Measurements from ENCODE around the gene PTH1R.

Gene PTH1R

GRCh38 chr3:46869440-46869839, 8.1 kb upstream of the PTH1R start:
- TF ChIP-seq, protein P1, sequence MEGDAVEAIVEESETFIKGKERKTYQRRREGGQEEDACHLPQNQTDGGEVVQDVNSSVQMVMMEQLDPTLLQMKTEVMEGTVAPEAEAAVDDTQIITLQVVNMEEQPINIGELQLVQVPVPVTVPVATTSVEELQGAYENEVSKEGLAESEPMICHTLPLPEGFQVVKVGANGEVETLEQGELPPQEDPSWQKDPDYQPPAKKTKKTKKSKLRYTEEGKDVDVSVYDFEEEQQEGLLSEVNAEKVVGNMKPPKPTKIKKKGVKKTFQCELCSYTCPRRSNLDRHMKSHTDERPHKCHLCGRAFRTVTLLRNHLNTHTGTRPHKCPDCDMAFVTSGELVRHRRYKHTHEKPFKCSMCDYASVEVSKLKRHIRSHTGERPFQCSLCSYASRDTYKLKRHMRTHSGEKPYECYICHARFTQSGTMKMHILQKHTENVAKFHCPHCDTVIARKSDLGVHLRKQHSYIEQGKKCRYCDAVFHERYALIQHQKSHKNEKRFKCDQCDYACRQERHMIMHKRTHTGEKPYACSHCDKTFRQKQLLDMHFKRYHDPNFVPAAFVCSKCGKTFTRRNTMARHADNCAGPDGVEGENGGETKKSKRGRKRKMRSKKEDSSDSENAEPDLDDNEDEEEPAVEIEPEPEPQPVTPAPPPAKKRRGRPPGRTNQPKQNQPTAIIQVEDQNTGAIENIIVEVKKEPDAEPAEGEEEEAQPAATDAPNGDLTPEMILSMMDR (IDR thresholded peaks at IDR 0.05; ENCODE audit: control extremely low read depth, extremely low read depth, low read depth, missing control alignments) = no peak
- no peak for DNase-seq (ENCODE audit: extremely low spot score)
- CTCF ChIA-PET = interaction anchor here (0.8 kb wide), 1 partner anchor 10 kb away, joined by 3 read pairs; no protein-coding TSS in a partner anchor
- POLR2A ChIA-PET = no interaction called here

GRCh38 chr3:46870651-46871050, 6.9 kb upstream of the PTH1R start:
- TF ChIP-seq, protein P1 (IDR thresholded peaks at IDR 0.05; ENCODE audit: control extremely low read depth, extremely low read depth, low read depth, missing control alignments) = no peak
- no peak for DNase-seq (ENCODE audit: extremely low spot score)
- CTCF ChIA-PET = interaction anchor here (0.9 to 1.6 kb wide), 5 partner anchors 11 to 163 kb away, joined by 3 to 7 read pairs (median 3); no protein-coding TSS in a partner anchor
- POLR2A ChIA-PET = no interaction called here

DNA sequence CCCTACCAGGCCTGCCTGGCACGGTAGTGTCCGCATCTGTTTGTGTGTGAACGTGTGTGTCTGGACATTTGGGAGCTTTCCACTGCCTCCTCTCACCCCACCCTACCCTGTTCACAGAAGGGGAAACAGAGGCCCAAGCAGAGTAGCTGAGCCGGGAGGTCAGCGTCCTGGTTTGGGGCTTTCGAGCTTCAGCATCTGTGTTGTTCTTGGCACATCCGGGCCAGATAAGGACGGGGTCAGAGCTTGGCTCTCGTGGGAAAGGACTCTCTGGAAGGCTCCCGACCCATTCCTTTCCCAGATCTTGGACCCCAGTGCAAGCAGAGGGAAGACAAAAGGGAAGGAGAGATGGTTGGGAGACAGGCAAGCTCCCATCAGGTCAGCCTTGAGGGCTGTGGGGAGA, 6.3 kb upstream of the PTH1R start:
- no peak for DNase-seq (ENCODE audit: extremely low spot score)
- CTCF ChIA-PET = interaction anchor here (0.9 to 1.6 kb wide), 7 partner anchors 12 to 163 kb away, joined by 3 to 7 read pairs (median 3); no protein-coding TSS in a partner anchor
- POLR2A ChIA-PET = no interaction called here
- TF ChIP-seq, protein P1 (IDR thresholded peaks at IDR 0.05; ENCODE audit: control extremely low read depth, extremely low read depth, low read depth, missing control alignments) = no peak

- TF ChIP-seq, protein P1 (IDR thresholded peaks at IDR 0.05; ENCODE audit: control extremely low read depth, extremely low read depth, low read depth, missing control alignments) = no peak
- CTCF ChIA-PET = interaction anchor here (0.9 to 1.6 kb wide), 3 partner anchors 15 to 36 kb away, joined by 3 to 7 read pairs (median 3); no protein-coding TSS in a partner anchor
These were observed 4.0 kb upstream of the PTH1R start for GRCh38 chr3:46873521-46873920.

GRCh38 chr3:46874430-46874829, 3.1 kb upstream of the PTH1R start:
- TF ChIP-seq, protein P1 (IDR thresholded peaks at IDR 0.05; ENCODE audit: control extremely low read depth, extremely low read depth, low read depth, missing control alignments) = no peak
- CTCF ChIA-PET = interaction anchor here (1.0 to 2.9 kb wide), 2 partner anchors 7 to 10 kb away, joined by 3 to 13 read pairs; no protein-coding TSS in a partner anchor
- POLR2A ChIA-PET = no interaction called here
- peak; percentile 20 for DNase-seq (ENCODE audit: extremely low spot score)

More at GRCh38 chr3:46873521-46873920, 4.0 kb upstream of the PTH1R start:
- peak; percentile 24 for DNase-seq (ENCODE audit: extremely low spot score)
- POLR2A ChIA-PET = interaction anchor here (1.0 kb wide), 1 partner anchor 85 kb away, joined by 3 read pairs; no protein-coding TSS in a partner anchor

GRCh38 chr3:46875560-46875959, 2.0 kb upstream of the PTH1R start:
- TF ChIP-seq, protein P1 (IDR thresholded peaks at IDR 0.05; ENCODE audit: control extremely low read depth, extremely low read depth, low read depth, missing control alignments) = no peak
- POLR2A ChIA-PET = no interaction called here
- CTCF ChIA-PET = interaction anchor here (2.9 kb wide), 1 partner anchor 8 kb away, joined by 13 read pairs; no protein-coding TSS in a partner anchor
- DNase-seq (ENCODE audit: extremely low spot score) = no peak

Measured in GM10248 (cell line).